Naive thymus-derived CD4-positive, alpha-beta T cell (primary cell): ENCODE data around the gene MYH10. TPM values are rescaled to one million over a fixed set of nuclear protein-coding genes. Genes with fewer than 3 reads are reported as not detected.

Source experiments
- ATAC-seq: fragments of 150-1000 bp; cut with Tn5 transposase; 2 replicates; pipeline ENCODE4 v1.10.0; 2021; ENCODE audit warnings: mild to moderate bottlenecking, moderate library complexity
- CTCF ChIA-PET: fragments of 350-600 bp; sonication (Branson Sonifier 250); formaldehyde crosslinking; loops from one replicate; lab custom pipeline; 2021; ENCODE audit warnings: antibody characterized with exemption; lab: Charles Lee
- POLR2A ChIA-PET: fragments of 350-600 bp; sonication (Branson Sonifier 250); formaldehyde crosslinking; loops from one replicate; lab custom pipeline; 2021; ENCODE audit warnings: antibody characterized with exemption, inconsistent platforms; lab: Charles Lee
- DNase-seq, 9 donors: peaks; one replicate each; pipeline versions ENCODE4 v3.0.0 to v3.0.0-alpha.2; 2020 to 2022; ENCODE audit warnings: mixed read lengths in 1 of 9
- H3K27ac ChIP-seq: one replicate; pipeline ENCODE4 v1.7.0; 2013; ENCODE audit warnings: mild to moderate bottlenecking, low read depth, low read length, moderate library complexity
- H3K27me3 ChIP-seq, 2 donors: one replicate each; pipeline ENCODE4 v1.7.0; 2013; ENCODE audit warnings: low read length in 2 of 2, mild to moderate bottlenecking in 2 of 2, moderate library complexity in 2 of 2; ENCODE audit not compliant: control insufficient read depth in 2 of 2, insufficient read depth in 2 of 2
- H3K36me3 ChIP-seq, 3 experiments: 1 replicate in 2 of 3; 2 replicates in 1 of 3; pipeline ENCODE4 v1.7.0; 2013; ENCODE audit warnings: low read length in 3 of 3, mild to moderate bottlenecking in 3 of 3, moderate library complexity in 1 of 3; ENCODE audit not compliant: insufficient read depth in 3 of 3, control insufficient read depth in 2 of 3
- H3K4me1 ChIP-seq, 2 donors: one replicate each; pipeline ENCODE4 v1.7.0; 2013; ENCODE audit warnings: low read length in 2 of 2, mild to moderate bottlenecking in 2 of 2, moderate library complexity in 1 of 2; ENCODE audit not compliant: control insufficient read depth in 2 of 2, insufficient read depth in 2 of 2
- H3K4me3 ChIP-seq: 2 replicates; pipeline ENCODE4 v1.7.0; 2013; ENCODE audit warnings: mild to moderate bottlenecking, low read length
- H3K9me3 ChIP-seq, 3 experiments: 1 replicate in 2 of 3; 2 replicates in 1 of 3; pipeline ENCODE4 v1.7.0; 2013; ENCODE audit warnings: low read length in 3 of 3; ENCODE audit not compliant: control insufficient read depth in 2 of 3
- H3K27ac Mint-ChIP-seq, 9 donors: one replicate each; pipeline ENCODE4 v1.8.0; 2020 to 2022; ENCODE audit warnings: mixed read lengths in 9 of 9, mild to moderate bottlenecking in 8 of 9, moderate library complexity in 5 of 9, inconsistent platforms in 2 of 9
- H3K27me3 Mint-ChIP-seq, 5 donors: one replicate each; pipeline ENCODE4 v1.8.0; 2021 to 2022; ENCODE audit warnings: mixed read lengths in 5 of 5, mild to moderate bottlenecking in 1 of 5
- H3K36me3 Mint-ChIP-seq, 5 donors: one replicate each; pipeline ENCODE4 v1.8.0; 2020 to 2022; ENCODE audit warnings: mixed read lengths in 5 of 5, mild to moderate bottlenecking in 3 of 5, inconsistent platforms in 1 of 5
- H3K4me1 Mint-ChIP-seq, 7 donors: one replicate each; pipeline ENCODE4 v1.8.0; 2020 to 2022; ENCODE audit warnings: mixed read lengths in 7 of 7, mild to moderate bottlenecking in 3 of 7, inconsistent platforms in 1 of 7
- H3K4me3 Mint-ChIP-seq, 10 donors: one replicate each; pipeline ENCODE4 v1.8.0; 2020 to 2022; ENCODE audit warnings: mild to moderate bottlenecking in 10 of 10, mixed read lengths in 10 of 10, moderate library complexity in 6 of 10, inconsistent platforms in 2 of 10
- H3K9me3 Mint-ChIP-seq, 11 donors: one replicate each; pipeline ENCODE4 v1.8.0; 2020 to 2022; ENCODE audit warnings: mixed read lengths in 11 of 11, mild to moderate bottlenecking in 4 of 11, inconsistent platforms in 1 of 11, moderate library complexity in 1 of 11
- intact Hi-C, 2 donors: fragments of 100-400 bp; cut with micrococcal nuclease; formaldehyde crosslinking; loops; one replicate each; pipeline ENCODE4 v1.15.1; 2023
- polyA plus RNA-seq, 2 donors: library from polyadenylated mRNA; unstranded; fragments of 300-500 nt; fragmentation: Illumina TruSeq; gene quantifications; one replicate each; pipeline ENCODE4 v1.2.3, GENCODE V29; 2021
- total RNA-seq, 6 experiments: library from RNA in 5 of 6; stranded (reverse) in 5 of 6; gene quantifications; 1 replicate in 5 of 6; 2 replicates in 1 of 6; pipeline ENCODE4 v1.2.3 and lab custom pipeline; 2021 to 2026

Gene MYH10
- total and polyA plus RNA-seq, 7 experiments from 2014 or later: 0.85 to 10.0 (median 2.0) TPM

GRCh38 chr17:8608001-8608400 is 22.5 kb downstream of the MYH10 start:
- H3K4me3 ChIP-seq: no peak overlapping the region
- Mint-ChIP-seq H3K4me1 (no peaks in the 10 kb centered on the region), H3K4me3 (no peak overlapping the region), H3K27me3 (peaks cover 0 to 18% (median 5%) of the 10 kb centered on the region in 5 donors), H3K36me3 (peaks cover 0 to 8% (median 0%) of the 10 kb centered on the region in 5 donors), H3K27ac (no peak overlapping the region), H3K9me3 (peaks cover 0 to 7% (median 2%) of the 10 kb centered on the region in 11 donors)
- H3K36me3 ChIP-seq: no peaks in the 10 kb centered on the region
- intact Hi-C loops: no loop called here
- CTCF ChIA-PET: no interaction called here
- DNase-seq: no peak
- H3K27me3 ChIP-seq: no peaks in the 10 kb centered on the region
- H3K27ac ChIP-seq: no peak overlapping the region
- no peaks in the 10 kb centered on the region for H3K9me3 ChIP-seq
- POLR2A ChIA-PET: no interaction called here
- no peaks in the 10 kb centered on the region for H3K4me1 ChIP-seq
- no peak for ATAC-seq

DNA sequence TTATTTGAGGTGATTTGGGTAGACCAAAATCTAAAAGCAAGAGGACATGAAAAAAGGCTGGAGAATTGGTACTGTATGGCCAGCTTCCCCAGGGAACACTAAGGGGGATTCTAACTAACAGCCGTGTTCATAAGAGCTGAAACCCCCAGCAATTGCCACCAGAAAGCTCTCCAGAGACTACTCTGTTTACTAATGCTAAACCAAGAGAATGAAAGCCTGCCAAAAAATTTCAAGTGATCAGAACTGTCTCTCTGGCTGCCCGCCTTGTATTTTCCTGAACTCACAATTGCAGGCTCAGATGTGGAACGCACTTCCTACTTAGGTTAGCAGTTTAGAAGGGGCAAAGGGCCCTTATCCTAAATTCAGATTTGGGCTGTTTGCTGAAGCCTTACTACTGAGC is 24.1 kb downstream of the MYH10 start:
- Mint-ChIP-seq H3K27ac (no peak overlapping the region), H3K27me3 (peaks cover 0 to 21% (median 3%) of the 10 kb centered on the region in 5 donors), H3K4me1 (no peaks in the 10 kb centered on the region), H3K36me3 (peaks cover 0 to 8% (median 0%) of the 10 kb centered on the region in 5 donors), H3K9me3 (peaks cover 0 to 7% (median 2%) of the 10 kb centered on the region in 11 donors), H3K4me3 (no peak overlapping the region)
- Histone ChIP-seq H3K4me1 (no peaks in the 10 kb centered on the region), H3K4me3 (no peak overlapping the region), H3K27me3 (no peaks in the 10 kb centered on the region), H3K36me3 (no peaks in the 10 kb centered on the region), H3K9me3 (no peaks in the 10 kb centered on the region), H3K27ac (no peak overlapping the region)
- DNase-seq: no peak
- intact Hi-C loops: no loop called here
- CTCF ChIA-PET: no interaction called here
- POLR2A ChIA-PET: no interaction called here
- ATAC-seq: no peak

DNA sequence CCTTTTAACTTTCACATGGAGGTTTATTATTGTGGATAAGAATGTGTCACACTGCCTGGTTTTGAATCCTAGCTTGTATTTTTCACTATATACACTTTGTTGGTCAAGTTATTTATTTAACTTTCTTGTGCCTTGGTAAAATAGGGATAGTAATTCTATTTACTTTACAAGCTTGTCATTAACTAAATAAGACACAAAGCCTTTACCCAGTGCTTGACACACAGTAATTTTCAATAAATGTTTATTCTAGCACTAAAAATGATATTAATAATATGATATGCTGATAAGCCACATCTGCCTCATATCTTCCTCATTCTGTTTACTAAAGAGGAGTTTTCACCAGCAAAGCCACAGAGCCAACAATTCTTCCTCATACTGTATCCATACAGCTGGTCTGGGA is 27.8 kb downstream of the MYH10 start:
- H3K4me1 ChIP-seq: no peaks in the 10 kb centered on the region
- no peak overlapping the region for H3K27ac Mint-ChIP-seq
- ATAC-seq (no peak), DNase-seq (no peak)
- peaks cover 0 to 3% (median 0%) of the 10 kb centered on the region in 5 donors for H3K36me3 Mint-ChIP-seq
- CTCF ChIA-PET: interaction anchor here (0.6 kb wide), 1 partner anchor 10 kb away, joined by 4 read pairs; no protein-coding TSS in a partner anchor
- no peaks in the 10 kb centered on the region for H3K36me3 ChIP-seq
- peaks cover 0 to 2% (median 0%) of the 10 kb centered on the region in 11 donors for H3K9me3 Mint-ChIP-seq
- no peak overlapping the region for H3K27ac ChIP-seq
- H3K4me3 ChIP-seq: no peak overlapping the region
- no peak overlapping the region for H3K4me3 Mint-ChIP-seq
- H3K27me3 Mint-ChIP-seq: peaks cover 0 to 12% (median 0%) of the 10 kb centered on the region in 5 donors
- intact Hi-C loops: no loop called here
- no peaks in the 10 kb centered on the region for H3K9me3 ChIP-seq
- POLR2A ChIA-PET: no interaction called here
- H3K4me1 Mint-ChIP-seq: no peaks in the 10 kb centered on the region
- H3K27me3 ChIP-seq: no peaks in the 10 kb centered on the region

DNA sequence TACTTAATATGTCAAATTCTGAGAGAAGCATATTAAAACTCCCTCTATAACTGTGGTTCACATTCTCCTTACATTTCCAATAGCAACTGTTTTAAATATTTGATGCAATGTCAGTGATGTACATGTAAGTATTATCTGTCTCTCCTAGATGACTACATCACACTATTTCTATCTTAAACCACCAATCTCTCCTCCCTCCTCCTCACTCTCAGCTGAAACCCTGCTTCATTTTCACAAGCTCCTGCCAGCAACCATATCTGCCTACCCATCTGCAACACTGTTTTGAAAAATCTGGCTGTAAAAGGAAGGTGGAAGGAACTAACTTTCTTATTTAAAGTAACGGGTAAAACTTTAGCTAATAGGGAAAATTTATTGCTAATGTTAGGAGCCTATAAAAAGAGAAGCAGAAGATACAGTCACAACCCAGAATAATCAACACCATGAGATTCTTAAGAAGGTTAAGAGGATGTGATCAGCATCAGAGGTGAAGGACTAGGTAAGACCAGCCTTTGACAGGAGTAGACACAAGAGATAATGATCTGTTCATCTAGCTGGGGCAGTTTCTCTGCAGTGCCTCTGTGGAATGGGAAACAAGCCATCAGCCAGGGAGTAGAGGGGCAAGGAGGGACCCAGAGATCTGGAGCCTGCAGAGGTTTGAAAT is 31.0 kb downstream of the MYH10 start:
- H3K4me1 Mint-ChIP-seq: no peaks in the 10 kb centered on the region
- no peak overlapping the region for H3K4me3 Mint-ChIP-seq
- no peaks in the 10 kb centered on the region for H3K36me3 ChIP-seq
- intact Hi-C loops: no loop called here
- H3K27ac Mint-ChIP-seq: no peak overlapping the region
- no peak overlapping the region for H3K27ac ChIP-seq
- no peaks in the 10 kb centered on the region for H3K27me3 ChIP-seq
- H3K9me3 Mint-ChIP-seq: no peaks in the 10 kb centered on the region
- no peak for ATAC-seq
- ChIA-PET POLR2A (no interaction called here), CTCF (no interaction called here)
- H3K27me3 Mint-ChIP-seq: peaks cover 0 to 4% (median 0%) of the 10 kb centered on the region in 5 donors
- H3K9me3 ChIP-seq: no peaks in the 10 kb centered on the region
- DNase-seq: no peak
- H3K4me3 ChIP-seq: no peak overlapping the region
- H3K36me3 Mint-ChIP-seq: no peaks in the 10 kb centered on the region
- H3K4me1 ChIP-seq: no peaks in the 10 kb centered on the region

DNA sequence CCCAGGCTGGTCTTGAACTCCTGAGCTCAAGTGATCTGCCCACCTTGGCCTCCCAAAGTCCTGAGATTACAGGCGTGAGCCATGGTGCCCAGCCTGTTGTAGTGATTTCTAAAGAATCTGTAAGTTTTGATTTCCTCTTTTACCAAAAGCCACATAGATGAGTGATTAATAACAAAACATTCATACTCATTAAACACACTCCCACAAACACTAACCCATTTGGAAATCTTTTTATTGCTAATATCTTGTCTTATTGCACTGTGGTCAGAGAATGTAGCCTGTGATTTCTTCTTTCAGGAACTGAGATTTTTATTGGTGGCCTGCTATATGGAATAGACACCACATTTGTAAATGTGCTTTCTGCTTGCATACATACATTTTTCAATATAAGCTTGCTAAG is 31.6 kb downstream of the MYH10 start:
- no peak for ATAC-seq
- H3K27me3 Mint-ChIP-seq: peaks cover 0 to 4% (median 0%) of the 10 kb centered on the region in 5 donors
- Histone ChIP-seq H3K36me3 (no peaks in the 10 kb centered on the region), H3K9me3 (no peaks in the 10 kb centered on the region), H3K27me3 (no peaks in the 10 kb centered on the region), H3K4me3 (no peak overlapping the region), H3K4me1 (no peaks in the 10 kb centered on the region), H3K27ac (no peak overlapping the region)
- no peaks in the 10 kb centered on the region for H3K36me3 Mint-ChIP-seq
- H3K4me3 Mint-ChIP-seq: no peak overlapping the region
- no peak overlapping the region for H3K27ac Mint-ChIP-seq
- DNase-seq: no peak
- intact Hi-C loops: no loop called here
- no peaks in the 10 kb centered on the region for H3K4me1 Mint-ChIP-seq
- ChIA-PET POLR2A (no interaction called here), CTCF (no interaction called here)
- no peaks in the 10 kb centered on the region for H3K9me3 Mint-ChIP-seq

DNA sequence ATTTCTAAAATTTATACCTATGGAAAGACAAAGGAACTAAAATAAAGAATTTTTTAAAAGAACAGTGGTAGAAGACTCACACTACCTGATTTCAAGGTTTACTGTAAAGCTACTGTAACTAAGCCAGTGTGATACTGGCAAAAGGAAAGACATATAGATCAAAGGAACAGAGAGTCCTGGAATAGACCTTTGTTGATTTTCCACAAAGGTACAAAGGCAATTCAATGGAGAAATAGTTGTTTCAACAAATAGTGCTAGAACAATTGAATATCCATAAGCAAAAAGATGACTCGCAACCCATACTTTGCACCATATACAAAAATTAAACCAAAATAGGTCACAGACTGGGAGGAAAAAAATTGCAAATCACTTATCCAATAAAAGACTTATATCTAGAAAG is 36.7 kb downstream of the MYH10 start:
- H3K4me3 Mint-ChIP-seq: no peak overlapping the region
- no peak overlapping the region for H3K4me3 ChIP-seq
- H3K4me1 Mint-ChIP-seq: no peaks in the 10 kb centered on the region

DNA sequence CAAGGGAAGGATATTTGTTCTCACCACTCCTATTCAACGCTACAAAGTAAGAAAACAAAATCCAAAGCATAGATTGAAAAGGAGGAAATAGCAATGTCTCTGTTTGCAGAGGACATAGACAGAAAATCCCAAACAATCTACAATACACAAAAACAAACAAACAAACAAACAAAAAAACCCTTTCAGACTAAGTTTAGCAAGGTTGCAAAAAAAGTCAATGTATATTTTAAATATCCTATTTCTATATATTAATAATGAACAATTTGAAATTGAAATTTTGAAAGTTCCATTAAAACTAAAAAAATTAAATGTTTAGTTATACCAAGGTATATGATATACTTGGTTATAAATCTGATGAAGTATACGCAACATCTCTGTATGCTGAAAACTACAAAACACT is 37.2 kb downstream of the MYH10 start:
- DNase-seq (no peak), ATAC-seq (no peak)
- H3K4me1 ChIP-seq: no peaks in the 10 kb centered on the region
- no peaks in the 10 kb centered on the region for H3K9me3 ChIP-seq
- CTCF ChIA-PET: no interaction called here
- H3K4me3 ChIP-seq: no peak overlapping the region
- H3K27ac Mint-ChIP-seq: no peak overlapping the region
- no peaks in the 10 kb centered on the region for H3K27me3 ChIP-seq
- no peak overlapping the region for H3K27ac ChIP-seq
- no peaks in the 10 kb centered on the region for H3K9me3 Mint-ChIP-seq
- peaks cover 7 to 13% (median 10%) of the 10 kb centered on the region in 5 donors for H3K27me3 Mint-ChIP-seq
- peaks cover 0 to 3% (median 0%) of the 10 kb centered on the region in 5 donors for H3K36me3 Mint-ChIP-seq
- H3K36me3 ChIP-seq: no peaks in the 10 kb centered on the region
- intact Hi-C loops: no loop called here
- H3K4me3 Mint-ChIP-seq: no peak overlapping the region
- POLR2A ChIA-PET: no interaction called here
- H3K4me1 Mint-ChIP-seq: no peaks in the 10 kb centered on the region

More for the DNA sequence above, 36.7 kb downstream of the MYH10 start:
- ChIA-PET CTCF (no interaction called here), POLR2A (no interaction called here)
- Mint-ChIP-seq H3K27me3 (peaks cover 6 to 10% (median 8%) of the 10 kb centered on the region in 5 donors), H3K27ac (no peak overlapping the region), H3K36me3 (no peaks in the 10 kb centered on the region), H3K9me3 (no peaks in the 10 kb centered on the region)
- no peak overlapping the region for H3K27ac ChIP-seq
- no peaks in the 10 kb centered on the region for H3K4me1 ChIP-seq
- no peak for ATAC-seq
- H3K36me3 ChIP-seq: no peaks in the 10 kb centered on the region
- intact Hi-C loops: no loop called here
- no peak for DNase-seq
- no peaks in the 10 kb centered on the region for H3K9me3 ChIP-seq
- no peaks in the 10 kb centered on the region for H3K27me3 ChIP-seq
